GM19025 (cell line): Measurements from ENCODE around the gene RND1.

Experiments
- ATAC-seq: cut with Tn5 transposase; IDR thresholded peaks from one replicate; pipeline ENCODE4 v1.9.1; 2021; ENCODE audit warnings: mild to moderate bottlenecking, low read depth, moderate library complexity; ENCODE audit not compliant: unreplicated experiment

RND1 gene

DNA sequence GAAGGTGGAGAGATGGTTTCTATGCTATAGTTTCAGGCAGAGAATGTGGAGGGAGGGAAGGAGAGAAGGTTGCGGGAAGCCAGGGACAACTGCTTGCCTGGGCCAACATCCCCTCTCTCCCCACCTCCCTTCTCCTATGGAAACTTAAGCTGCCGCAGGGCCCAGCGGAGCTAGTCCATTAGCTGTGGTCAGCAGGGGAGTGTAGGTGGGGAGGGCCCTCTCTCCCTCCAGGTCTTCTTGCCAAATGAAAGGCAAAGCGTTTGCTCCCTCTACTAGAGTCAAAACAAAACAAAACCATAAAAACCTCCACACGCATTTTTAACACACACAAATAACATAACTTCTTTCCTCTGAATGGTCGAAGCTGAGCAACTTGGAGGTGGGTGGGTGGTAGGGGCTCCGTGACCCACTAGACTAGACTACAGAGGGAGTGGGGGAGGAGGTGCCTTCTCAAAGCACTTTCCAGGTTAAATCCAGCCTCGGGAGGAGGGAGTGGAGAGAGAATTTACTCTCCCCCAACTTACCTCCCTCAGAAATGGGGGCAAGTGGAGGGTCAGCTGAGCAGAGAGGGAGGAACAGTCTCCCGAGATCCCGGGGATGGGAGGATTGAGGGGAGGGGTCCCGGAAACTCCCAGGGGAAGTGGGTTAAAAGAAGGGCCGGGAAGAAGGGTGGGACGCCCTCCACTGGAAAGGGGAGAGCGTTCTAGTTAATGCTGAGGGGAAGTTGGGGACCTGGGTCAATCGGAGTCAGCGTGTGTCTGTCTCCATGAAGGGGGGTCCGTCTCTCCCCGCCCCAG lies 52.0 kb downstream of the RND1 start:
- no peak for ATAC-seq

DNA sequence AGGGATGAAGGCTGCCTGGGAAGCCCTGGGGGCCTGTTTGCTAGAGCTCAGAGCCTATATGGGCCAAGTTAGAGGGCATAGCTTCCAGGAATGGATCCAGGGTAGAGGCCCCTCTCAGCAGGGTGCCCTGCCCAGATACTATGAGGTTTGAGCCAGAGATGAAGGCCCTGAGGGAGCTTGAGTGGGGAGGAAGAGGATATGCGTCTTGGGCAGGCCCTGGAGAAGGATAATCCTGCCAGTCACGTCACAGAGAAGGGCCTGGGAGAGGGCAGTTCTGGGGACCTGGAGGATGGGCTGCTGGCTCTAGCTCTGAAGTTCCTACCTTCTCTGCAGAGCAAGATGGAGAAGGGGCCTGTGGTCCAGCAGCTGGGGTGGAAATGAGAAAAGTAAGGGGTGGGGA lies 53.3 kb downstream of the RND1 start:
- no peak for ATAC-seq

DNA sequence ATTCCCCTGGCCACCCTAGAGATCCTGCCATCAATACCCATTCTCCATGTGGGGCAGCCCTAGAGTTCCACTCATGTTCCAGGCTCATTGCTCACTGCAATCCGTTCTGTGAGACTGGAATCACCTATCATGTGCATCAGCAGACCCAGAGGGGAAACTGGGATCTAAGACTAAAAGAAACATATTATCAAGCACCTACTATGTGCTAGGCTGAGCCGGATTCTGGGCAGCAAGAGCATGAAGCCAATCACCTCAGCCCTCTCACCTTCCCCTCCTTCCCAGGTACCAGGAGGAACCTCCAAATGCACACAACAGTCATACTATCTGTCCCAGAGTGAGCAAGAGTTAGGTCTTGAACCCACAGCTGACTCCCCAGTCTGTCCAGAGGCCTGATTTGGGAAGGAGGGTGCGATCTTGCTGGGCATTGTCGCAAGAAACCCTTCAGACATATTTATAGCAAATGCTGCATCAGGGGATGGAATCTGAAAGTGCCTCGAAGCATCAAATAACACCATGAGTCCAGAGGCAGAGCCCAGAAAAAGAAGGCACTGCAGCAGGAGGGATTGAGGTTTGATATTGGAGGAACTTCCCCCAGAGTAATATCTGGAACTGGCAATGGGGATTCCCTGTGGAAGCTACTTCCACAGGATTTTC lies 54.1 kb downstream of the RND1 start:
- ATAC-seq: no peak

DNA sequence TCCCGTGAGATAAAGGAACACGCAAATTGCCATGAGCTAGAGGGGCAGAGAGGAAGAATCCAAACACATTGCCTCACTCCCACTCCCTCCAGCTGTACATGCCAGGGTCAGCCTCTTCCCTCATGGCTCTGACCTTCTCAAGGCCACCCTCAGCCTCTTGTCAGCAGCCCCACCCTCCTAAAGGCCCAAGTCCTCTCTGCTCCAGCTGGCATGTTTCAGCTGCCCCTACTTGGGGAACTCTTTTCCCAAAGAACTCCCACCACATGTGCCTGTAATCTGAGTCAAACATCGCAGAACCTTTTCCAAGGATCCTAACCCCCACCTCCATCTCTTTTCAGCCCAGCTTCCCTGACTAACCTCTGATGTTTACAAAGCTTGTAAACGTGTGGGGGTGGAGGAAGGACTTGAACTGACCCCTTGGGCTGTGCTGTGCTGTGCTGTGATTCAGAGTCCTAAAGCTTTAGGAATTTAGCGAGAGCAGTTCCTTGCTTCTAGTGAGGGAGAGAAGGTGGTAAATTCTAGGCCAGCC lies 54.7 kb downstream of the RND1 start:
- no peak for ATAC-seq

DNA sequence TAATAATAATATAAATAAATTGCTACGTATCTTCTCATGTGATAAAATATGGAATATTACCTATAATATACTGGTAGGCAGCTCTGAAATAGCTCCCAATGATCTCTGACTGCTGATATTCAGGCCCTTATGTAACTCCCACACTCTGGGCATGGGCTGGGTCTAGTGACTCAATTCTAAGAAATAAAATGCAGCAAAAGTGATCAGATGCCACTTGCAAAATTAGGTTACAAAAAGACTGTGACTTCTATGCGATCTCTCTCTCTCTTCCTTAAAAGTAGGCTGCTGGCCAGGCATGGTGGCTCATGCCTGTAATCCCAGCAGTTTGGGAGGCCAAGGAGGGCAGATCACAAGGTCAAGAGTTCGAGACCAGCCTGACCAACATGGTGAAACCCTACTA lies 57.7 kb downstream of the RND1 start:
- no peak for ATAC-seq
